Effector CD8-positive, alpha-beta T cell (primary cell): ENCODE results near the gene PPP4C.
A peak's percentile ranks its signal among the peaks of the same experiment; 100 is the strongest.

Experiments used
- DNase-seq: peaks from one replicate; lab custom pipeline; 2025; lab: John Stamatoyannopoulos, UW

PPP4C gene

DNA sequence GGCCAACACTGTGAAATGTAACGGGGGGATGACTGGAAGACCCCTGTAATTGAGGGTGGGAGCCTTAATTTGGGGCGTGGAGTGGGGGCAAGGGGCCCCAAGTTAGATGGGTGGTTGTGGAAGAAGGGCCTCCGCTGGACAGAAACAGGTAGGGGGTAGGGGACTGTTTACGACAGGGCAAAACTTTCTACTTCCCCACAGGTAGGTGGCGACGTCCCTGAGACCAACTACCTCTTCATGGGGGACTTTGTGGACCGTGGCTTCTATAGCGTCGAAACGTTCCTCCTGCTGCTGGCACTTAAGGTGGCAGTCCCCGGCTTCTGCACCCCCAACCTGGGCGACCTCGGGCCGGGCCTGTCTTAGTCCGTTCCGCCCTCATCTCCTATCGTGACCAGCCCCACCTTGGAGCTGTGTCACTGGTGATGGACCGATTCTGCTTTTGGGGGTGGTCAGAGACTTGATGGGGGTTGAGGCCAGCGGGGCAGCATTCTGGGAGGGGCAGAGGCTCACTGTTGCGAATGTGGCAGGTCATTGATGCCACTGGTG, 6.8 kb downstream of the PPP4C start:
- no peak for DNase-seq

DNA sequence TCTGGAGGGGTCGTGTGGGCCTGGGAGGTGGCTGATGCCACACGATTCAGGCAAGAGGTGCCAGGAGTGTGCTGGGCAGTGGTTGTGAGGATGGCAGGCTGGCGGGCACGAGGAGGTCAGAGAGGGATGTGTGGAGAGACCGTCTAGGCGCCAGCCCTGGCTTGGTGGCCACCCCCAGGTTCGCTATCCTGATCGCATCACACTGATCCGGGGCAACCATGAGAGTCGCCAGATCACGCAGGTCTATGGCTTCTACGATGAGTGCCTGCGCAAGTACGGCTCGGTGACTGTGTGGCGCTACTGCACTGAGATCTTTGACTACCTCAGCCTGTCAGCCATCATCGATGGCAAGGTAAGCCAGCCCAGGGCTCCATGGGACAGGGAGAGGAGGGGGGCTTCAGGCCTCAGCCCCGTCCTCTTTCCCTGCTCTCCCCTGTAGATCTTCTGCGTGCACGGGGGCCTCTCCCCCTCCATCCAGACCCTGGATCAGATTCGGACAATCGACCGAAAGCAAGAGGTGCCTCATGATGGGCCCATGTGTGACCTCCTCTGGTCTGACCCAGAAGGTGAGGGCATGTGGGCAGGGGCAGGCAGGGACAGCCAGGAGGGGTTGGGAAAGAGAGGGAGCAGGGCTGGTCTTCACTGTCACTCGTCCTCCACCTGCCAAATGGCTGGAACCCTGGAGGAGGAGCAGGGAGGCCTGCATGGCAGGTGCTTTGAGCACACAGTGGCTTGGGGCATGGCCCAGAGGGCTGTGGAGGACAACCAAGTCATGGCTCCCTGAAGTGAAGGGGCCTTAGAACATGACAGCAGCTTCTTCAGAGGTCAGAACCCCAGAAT, 7.6 kb downstream of the PPP4C start:
- no peak for DNase-seq

DNA sequence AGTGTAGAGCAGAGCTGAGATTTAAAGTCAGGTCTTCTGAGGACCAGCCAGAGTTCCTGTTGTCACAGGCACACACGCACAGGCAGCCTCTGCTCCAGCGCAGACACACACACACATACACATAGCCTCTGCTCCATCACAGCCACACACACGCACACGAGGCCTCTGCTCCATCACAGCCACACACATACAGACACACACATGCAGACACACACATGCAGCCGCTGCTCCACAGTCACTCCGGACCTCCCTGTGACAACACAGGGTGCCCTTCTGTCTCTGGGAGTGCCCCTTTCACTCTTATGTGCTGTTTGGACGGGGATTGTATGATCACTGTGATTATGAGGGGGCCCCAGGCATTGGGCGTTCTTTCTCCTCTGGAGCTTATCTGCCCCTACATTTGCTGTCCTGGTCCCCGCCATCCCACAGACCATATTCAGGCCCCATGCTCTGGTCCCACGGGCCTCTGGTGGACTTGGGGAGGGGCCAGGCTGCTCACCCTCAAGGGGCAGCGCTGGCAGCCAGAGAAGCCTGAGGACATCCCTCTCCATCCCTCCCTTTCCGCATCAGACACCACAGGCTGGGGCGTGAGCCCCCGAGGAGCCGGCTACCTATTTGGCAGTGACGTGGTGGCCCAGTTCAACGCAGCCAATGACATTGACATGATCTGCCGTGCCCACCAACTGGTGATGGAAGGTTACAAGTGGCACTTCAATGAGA, 8.5 kb downstream of the PPP4C start:
- no peak for DNase-seq

DNA sequence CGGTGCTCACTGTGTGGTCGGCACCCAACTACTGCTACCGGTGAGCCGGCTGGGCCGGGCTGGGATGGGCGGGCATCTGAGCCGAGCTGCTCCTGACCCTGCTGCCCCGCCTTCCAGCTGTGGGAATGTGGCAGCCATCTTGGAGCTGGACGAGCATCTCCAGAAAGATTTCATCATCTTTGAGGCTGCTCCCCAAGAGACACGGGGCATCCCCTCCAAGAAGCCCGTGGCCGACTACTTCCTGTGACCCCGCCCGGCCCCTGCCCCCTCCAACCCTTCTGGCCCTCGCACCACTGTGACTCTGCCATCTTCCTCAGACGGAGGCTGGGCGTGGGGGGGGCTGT, 9.0 kb downstream of the PPP4C start:
- DNase-seq, result no peak

DNA sequence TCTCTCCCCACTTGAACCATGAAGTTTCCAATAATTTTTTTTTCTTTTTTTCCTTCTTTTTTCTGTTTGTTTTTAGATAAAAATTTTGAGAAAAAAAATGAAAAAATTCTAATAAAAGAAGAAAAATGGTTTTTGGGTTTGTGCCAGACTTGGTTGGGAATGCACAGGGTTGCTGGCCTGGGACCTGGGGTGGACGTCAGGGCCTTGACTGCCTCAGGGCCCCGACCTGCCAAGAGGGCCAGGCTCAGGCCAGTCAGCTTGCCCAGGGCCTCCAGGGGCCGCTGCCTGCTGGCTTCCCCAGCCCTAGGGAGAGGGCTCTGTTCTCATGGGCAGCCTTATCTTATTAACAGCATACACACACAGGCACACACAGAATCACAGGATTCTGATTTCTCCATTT, 9.5 kb downstream of the PPP4C start:
- no peak for DNase-seq

DNA sequence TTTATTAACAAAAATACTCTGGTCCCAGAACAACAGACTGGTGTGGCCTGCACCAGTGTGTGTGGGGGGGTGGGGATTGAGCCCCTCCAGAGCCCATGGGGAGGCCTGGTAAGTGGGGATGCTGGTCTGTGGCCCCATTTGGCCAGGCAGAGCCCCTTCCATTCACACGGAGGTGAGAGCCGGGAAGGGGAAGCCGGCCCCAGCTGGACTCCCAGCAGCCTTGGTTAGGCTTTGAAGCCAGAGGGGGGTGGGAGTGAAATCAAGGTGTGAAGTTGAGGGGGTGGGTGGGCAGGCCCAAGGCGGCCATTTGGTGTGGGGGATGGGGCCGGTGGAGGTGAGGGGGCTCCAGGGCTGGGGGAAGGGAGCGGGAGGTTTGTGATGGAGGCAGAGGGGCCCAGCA, 10.0 kb downstream of the PPP4C start:
- DNase-seq, result no peak

DNA sequence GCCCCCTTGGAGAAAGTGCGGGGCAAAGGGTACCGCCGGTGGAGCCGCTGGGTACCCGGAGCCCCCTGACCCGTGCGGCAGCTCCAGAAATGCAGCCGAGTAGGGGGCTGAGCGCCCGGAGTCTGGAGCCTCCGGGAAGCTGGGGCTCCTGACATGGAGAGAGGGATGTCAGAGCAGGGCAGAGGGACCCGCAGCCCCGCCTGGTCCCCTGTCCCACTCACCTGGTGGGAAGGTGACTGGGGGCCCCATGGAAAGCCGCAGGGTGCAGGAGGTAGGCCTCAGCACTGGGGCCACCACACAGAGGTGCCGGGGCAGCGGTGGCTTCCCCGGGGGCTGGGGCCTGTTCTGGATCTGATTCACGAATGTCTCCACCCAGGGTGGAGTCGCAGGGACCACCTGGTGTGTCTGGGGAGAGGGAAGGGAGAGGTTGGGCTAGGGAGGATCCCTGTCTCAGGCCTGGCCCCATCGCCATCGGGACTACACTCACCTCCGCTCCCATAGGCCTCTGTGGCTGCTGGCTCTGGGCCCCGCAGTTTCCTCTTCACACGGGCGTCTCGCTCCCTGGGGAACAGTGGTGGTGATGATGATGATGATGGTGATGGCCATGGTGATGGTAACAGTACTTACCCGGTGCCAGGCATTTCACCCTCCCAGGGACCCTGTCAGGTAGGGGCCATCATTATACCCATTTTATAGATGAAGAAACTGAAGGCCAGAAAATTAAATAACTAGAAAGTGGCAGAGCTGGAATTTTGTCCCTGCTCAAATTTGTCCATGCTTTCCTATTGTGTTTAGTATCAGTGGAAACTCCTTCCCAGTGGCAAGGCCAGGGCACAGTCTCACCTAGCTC, 10.7 kb downstream of the PPP4C start:
- no peak for DNase-seq

DNA sequence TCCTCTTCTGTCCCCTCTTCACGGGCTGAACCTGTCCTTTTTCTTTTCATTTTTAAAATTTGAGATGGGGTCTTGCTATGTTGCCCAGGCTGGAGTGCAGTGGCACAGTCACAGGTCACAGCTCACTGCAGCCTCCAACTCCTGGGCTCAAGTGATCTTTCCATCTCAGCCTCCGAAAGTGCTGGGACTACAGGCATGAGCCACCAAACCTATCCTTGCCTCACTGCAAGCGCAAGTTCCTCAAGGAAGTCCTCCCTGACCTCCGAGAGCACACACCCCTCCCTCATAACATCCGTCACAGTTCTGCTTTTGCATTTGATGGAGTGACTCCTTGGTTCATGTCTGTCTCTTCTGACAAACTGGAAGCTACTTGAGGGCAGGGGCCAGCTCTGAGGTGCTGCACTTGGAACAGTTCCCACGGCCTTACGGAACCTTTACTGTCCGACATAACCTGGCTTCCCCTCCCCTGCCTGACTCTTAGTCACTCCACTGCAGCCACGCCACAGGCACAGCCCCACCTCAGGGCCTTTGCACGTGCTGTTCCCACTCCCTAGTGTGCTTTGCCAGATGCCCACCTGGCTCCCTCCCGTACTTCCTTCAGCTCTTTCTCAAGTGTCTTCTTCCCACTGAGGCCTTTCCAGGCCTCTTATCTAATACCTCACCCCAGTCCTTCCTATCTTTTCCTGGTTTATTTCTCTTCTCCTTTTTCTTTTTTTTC, 11.5 kb downstream of the PPP4C start:
- DNase-seq, result no peak

DNA sequence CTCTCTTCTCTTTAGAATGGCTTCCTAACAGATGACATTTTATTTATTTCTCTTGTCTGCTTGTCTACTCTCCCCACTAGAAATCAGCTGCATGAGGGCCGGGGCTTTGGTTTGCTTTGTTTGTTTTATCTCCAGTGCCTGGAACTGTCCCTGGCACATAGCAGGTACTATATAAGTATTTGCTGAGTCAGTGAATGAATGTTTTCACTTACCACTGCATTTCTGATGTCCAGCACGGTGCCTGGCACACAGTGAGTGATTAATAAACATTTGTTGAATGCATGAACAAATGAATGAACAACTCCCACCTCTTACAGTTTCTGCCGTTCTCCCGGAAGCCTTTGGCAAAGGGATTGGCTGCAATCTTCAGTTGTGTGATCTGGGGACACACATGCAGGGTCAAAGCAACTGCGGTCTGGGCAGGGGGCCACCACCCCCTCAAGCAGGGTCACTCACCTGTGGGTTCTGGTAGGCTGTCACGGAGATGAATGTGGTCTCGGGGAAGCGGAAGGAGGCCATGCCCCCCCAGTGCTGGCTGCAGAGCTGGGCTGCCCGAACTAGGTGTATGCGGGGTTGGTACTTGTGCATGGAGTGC, 12.5 kb downstream of the PPP4C start:
- no peak for DNase-seq

DNA sequence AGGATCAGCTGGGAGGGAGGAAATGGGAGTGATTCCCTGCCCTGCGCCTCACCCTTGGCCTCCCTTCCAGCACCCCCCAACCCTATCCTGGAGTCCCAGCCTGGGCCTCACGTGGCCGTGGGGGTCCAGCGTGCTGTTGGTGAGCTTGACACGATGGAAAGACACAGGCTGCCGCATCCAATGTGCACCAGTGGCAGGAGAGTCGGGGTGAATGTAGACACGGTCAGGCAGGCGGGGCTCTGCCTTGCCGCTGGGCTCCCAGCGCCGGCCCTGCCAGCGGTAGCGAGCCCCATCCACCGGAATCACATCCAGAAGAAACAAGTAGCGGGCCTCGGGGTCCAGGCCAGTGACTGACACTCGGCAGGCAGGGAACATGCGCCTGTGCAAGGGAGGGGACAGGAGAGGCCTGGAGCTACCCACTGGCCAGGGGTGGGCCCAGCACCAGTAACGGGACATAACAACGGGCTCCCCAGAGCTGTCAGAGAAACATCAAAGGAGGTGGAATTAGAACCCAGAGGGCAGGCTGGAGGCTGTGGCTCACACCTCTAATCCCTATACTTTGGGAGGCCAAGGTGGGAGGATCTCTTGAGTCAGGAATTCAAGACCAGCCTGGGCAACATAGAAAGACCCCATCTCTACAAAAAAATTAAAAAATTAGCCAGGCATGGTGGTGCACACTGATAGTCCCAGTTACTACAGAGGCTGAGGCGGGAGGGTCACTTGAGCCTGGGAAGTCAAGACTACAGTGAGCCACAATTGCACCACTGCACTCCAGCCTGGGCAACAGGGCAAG, 13.2 kb downstream of the PPP4C start:
- no peak for DNase-seq

DNA sequence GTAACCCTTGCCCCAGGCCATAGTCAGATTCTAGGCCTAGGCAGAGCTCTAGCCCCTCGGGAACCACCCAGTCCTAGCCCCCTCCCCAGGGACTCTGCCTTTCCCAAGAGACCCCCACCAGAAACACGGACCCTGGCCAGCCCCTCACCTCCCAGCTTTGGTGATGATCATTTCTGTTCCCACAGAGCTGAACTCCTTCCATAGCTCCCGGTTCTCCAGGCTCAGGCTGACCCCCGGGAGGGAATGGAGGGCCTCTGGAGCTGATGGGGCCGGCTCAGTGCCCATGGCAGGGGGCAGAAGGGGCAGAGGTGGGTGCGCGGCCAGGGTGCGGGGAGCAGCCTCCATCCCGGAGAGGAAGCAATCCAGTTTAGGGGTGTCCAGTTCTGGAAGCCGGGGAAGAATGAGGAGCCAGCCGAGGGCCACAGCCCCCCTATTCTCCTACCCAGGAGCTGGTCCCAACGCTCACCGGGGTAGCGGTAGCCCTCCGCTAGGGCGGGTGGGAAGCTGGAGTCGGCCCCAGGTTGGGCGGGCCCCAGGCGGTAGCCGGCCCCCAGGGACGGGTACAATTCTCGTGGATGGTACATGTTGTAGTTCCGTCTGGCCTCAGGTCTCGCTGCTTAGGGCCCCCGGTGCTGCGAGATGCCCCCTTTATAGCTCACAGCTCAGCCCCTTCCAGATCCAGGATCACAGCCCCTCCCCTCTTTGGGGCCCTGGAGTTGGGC, 15.0 kb downstream of the PPP4C start:
- DNase-seq, result no peak

DNA sequence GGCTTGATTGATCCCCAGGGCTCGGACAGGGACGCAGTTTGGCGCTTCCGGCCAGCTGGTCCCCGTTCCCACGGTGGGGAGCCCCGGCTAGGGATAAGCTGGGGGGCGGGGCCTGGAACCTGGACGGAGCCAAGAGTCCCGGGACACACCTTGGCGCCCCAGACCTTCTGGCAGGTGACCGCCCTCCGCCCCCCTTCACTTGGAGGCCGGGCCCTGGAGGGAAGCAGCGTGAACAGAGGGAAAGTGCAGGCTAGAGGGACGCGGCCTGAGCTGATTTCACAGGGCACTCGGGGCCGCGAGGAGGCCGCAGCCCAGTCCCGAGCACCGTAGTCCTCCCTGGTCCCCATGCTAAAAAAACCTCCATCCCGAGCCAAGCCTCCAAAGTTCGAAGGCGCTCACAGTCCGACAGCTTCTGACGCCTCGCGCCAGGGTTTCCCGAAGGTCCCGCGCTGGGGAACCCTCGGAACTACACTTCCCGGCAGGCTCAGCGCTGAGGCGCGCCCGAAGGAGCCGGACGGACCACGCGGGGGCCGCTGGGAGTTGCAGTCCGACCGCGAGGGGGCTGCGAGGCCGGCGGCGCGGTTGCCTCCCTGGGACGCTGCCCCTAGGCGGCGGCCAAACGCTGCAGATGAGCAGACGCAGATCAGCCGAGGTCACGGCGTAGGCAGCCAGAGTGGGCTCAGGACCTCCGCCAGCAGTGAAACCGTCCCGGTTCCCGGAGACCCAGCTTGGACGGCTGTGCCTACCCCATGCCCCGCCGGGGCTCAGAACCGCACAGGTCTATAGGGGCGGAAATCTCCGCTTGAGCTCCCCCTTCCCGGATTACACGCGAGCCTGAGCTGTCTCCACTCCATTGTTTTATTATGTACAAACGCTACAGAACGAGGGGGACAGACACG, 15.9 kb downstream of the PPP4C start, which contains the start of gene TBX6:
TSS of gene TBX6 (minus strand) at position 451 of the 899 bp plus-strand sequence. CDS start 731 bp downstream, outside the sequence.
- peak; percentile 89 for DNase-seq

DNA sequence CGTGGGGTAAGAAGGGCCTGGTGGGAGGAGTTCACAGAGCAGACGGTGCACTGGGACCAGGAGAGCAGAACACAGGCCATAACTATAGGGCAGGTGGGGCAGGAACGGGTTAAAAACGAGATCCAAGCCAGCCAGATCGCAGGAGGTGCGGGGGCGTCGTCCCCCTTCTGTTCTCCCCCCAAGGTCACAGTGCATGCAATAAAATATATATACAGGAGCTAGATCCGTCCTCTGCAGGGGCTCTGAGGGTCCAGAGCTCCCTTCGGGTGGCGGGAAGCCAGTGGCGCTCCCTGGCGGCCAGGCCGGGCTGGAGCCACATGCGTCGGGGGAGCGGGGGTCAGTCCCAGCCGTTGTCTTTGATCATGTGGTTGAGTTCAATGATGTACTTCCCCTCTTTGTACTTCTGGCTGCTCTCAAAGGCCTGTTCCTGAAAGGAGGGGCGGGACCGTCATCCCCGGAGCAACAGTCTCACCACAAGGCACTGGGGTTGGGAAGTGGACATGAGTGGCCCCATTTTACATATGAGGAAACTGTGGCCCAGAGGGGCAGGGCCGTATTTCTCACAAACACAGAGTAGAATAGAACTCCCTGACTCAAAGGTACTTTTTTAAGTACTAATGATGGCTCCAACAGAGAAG, 16.7 kb downstream of the PPP4C start:
- peak; percentile 41 for DNase-seq

DNA sequence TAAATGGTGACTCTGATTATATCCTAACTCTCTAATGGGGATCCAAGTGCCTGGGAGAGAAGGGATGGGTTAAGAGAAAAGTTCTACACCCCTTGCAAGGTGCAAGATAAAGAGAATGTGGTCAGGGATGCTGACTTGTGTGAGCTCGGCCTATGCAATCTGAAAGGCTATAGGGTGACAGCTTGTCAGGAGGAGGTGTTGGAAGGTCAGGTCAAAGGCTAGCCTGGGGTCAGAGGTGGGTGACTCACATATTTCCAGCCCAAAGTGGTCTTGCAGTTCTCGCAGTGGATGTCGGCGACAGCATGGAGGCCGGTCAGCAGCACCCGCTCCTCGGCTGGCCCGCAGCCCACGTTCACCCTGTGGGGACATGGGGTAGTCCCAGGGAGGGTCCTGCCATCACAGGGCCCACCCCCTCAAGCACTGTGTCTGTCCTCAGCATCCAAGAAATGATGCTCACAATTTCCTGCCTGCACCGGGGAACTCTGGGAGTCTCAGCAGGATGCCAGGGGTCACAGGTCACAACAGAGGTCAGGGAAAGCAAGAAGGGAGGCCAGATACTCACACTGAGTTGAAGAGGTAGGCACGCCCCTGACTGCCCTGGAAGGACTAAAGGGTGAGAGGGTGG, 18.9 kb downstream of the PPP4C start:
- no peak for DNase-seq

DNA sequence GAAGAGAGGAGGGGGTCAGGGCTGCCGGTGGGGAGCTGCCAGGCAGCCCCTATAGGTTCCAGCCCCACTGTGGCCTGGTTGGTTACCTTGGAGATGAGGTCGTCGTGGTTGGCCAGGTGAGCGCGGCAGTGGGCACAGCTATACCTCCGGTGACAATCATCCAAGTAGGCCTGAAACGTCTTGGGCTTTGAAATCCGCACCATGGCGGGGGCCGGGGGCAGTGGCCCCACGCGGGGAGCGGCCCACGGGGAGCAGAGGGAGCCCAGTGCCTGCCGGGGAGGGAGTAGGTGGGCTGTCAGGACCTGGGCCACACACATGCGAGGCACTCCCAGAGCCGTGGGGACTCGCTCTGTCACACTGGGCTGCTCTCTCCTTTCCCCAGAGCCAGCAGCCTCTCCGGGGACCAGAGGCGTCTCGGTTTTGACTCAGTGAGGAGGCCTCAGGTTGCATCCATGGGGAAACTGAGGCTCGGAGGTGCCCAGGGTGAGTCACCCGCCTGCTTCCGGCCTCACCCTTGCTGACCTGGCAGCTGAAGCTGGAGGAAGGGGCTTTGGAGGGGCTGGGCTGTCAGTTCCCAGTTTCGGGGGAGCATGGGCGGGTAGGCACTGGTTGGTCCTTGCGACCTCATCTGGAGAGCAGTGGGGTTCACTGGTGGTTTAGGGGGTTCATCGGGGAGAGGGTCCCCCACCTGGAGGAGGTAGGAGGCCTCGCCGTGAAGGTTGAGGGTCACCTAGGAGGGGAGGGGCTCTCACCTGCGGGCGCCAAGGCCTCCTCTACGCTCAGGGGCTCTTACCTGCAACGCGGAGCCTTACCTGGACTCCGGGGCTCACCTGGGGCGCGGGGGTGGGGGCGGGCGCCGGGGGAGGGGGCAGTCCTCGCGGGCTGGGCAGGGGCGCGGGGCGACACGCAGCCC, 19.6 kb downstream of the PPP4C start:
- DNase-seq, result no peak

DNA sequence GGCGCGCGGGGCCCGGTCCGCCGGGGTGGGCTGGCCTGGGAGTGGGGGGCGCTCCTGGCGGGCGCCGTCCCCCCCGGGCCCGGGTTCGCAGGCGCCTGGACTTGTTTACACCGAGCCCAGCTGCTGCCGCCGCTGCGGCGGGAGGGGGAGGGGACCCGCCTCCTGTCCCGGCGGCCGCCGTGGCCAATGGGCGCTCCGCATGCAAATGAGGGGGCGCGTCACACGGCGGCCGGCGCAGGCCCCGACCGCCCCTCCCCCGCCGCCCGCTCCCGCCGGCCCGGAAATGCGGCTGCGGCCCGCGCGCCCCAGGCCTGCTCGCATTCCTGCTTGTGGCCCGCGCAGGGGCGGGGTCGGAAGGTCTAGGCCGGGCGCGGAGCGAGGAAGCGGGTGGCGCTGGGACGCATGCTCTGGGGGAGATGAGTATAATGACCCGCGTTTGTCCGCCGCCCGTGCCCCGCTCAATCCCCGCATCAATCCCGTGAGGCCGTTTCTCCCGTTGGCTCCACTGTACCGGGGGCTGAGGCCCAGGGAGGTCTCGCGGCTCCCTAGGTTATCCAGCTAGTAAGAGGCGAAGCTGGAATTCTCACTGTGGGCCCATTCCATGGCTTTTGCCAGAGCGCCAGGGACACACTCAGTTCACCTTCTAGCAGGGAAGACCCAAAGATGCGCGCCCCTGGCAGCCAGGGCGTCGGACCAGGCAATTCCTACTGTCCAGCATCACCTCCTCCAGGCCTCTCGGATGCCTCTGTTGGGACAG, 20.5 kb downstream of the PPP4C start, which contains the start of gene YPEL3:
TSS of gene YPEL3 (minus strand) at position 109 of the 757 bp plus-strand sequence. CDS start 731 bp downstream, outside the sequence.
- DNase-seq, result peak; percentile 77
